Limb (tissue), 2 donors: ENCODE data around the gene MR1.

Source experiments
- DNase-seq, 2 donors: peaks; one replicate each; pipeline ENCODE4 v3.0.0-alpha.2; 2016; ENCODE audit errors: extremely low spot score in 2 of 2

Gene MR1

GRCh38 chr1:181033799-181034451 is at the start of gene MR1:
Gene MR1 (plus strand): TSS chr1:181033983. CDS start chr1:181034008, 25 bp downstream.
- DNase-seq, result peak in 1 of 2 donors; percentile 65

GRCh38 chr1:180988253-180988752 is 45.5 kb upstream of the MR1 start:
- DNase-seq, result no peak

GRCh38 chr1:180994262-180994661 is 39.5 kb upstream of the MR1 start:
- DNase-seq, result no peak

GRCh38 chr1:180997843-180998504 is 35.8 kb upstream of the MR1 start:
- no peak for DNase-seq

DNA sequence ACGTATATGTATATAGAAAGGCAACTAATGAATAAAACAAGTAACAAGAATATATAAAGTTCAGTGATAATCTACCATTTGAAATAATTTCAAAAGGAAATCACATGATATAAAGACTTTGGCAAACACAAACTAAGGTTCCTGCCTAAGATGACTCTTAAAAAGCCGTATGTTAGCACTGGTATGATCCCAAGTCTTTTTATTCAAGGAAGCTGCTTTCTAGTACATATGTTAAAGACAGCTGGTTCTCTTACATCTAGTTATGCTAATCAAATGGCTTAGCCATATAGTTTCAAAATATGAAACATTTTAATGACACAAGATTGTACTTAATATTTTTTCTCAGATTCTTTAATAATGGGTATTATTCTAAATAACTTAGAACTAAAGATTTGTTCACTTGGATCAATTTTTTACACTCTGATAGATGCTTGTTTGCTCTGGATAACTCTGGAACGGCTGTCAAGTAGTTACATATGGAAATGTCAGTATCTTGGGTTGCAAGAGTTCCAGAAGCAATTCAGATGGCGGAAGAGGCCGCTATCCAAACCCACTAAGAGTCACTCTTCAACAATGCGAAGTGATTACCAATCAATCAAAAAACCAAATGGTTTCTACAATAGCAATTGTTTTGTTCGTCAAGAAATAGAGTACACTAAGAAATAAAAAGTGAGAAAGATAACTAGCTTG is 32.5 kb upstream of the MR1 start:
- no peak for DNase-seq

GRCh38 chr1:181002582-181003172 is 31.1 kb upstream of the MR1 start:
- no peak for DNase-seq

DNA sequence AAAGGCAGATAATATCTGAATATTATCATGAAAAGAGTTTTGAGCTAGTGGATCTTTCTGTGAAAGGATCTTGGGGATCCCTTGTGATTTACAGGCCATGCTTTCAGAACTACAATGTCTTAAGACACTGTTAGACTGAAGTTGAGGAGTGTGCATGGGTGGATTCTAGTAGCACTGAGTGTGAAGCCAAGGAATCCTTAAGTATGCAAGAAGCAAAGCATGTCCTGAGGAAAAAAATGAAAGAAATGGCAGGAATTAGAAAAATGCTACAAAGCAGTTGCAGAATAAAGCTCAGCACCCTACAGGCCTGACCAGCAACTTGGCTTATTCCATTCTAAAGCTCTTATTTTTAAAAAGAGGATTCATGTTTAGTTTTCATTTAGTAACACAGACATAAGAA is 23.0 kb upstream of the MR1 start:
- DNase-seq, result no peak

- no peak for DNase-seq
Observed at GRCh38 chr1:181011301-181012202, 22.2 kb upstream of the MR1 start.

DNA sequence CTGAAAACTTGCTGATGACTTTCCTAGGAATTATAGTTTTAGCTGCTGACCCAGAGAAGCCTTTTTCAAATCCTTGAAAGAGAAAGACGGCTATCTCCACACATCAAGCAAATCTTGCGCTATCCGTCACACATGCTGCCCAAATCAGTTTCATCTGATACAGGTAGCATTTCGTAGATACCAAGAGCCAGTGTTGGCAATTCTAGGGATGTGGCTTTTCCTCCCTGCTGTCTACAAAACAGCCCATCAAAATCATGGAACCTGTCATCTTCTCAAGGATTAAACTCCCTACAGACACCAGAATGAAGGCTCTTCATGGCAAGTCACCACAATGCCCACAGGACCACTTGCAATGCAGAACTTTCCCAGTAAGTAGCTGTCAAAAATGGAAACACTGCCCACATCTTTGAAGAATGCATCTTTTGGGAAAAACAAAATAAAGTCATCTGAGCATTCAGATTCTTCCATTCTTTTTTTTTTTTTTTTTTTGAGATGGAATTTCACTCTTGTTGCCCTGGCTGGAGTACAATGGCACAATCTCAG is 21.5 kb upstream of the MR1 start:
- no peak for DNase-seq

DNA sequence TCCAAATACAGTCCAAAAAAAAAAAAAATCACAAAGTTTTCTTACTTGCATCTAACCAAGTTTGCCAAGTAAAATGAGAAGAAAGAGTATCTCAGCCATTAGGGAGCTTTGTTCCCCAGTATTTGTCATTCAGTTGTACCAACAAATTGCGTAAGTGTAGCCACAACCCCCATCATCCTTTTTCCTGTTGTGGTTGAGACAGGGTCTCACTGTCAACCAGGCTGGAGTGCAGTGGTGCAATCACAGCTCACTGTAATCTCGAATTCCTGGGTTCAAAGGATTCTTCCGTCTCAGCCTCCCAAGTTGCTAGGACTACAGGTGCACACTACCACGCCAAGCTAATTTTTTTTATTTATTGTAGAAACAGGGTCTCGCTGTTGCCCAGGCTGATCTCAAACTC is 20.6 kb upstream of the MR1 start:
- no peak for DNase-seq

DNA sequence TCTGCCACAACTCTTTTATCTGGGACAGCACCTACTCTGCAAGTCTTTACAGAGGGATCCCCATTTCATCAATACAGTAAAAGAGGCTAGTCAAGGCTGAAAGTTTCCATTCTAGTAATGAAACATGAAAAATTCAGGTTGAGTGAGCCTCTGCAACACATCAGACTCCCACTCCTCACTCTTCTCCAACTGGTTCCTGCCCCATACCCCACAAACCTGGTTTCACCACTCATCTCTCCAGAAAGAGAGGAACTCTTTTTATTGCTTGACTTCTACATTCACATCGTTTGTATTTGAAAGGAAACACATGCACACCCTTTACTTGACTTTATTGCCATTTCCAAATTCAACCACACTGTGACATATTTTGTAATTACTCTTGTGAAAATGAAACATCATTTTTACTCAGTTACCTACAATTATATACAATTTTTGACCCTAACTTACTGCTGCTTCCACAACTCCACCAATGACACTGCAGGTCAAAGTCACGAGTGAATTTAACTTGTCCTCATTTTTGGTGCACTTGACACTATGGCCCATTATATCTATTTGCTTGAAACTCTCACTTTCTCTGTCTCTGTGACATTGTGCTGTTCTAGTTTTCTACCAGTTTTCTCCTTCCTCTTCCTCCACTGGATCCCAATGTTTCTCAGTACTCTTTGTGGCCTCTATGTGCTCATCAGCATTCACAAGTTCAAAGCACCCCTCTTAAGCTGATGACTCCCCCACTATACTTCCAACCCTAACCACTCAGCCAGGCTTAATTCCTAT is 19.1 kb upstream of the MR1 start:
- DNase-seq, result no peak

DNA sequence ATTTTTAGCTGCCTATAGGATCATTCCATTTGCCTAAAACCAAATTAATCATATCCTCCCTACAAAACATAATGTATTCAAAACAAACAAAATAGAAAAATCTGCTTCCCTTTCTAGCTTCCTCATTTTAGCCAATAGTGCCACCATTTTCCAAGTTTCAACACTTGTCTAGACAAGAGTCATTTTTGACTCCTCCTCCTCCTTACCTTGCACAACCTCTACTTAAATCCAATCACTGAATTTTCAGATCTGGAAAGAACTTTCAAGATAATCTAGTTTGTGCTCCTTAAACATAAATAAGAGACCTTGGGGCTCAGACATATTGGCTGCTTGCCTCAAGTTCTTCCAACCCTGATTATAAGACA is 18.6 kb upstream of the MR1 start:
- no peak for DNase-seq

DNA sequence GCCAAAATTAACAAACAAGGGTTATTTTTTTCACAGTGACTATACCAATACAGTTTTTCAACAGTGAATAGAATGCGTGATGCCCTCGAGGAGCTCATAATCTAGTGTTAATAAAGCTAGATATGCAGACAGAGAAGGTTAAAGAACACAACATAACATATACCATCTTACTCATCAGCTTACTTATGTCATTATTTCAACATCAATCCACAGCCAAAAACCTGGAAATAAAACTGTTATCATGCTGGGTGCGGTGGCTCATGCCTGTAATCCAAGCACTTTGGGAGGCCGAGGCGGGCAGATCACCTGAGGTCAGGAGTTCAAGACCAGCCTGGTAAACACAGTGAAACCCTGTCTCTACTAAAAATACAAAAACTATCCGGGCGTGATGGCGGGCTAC is 17.2 kb upstream of the MR1 start:
- DNase-seq, result no peak

DNA sequence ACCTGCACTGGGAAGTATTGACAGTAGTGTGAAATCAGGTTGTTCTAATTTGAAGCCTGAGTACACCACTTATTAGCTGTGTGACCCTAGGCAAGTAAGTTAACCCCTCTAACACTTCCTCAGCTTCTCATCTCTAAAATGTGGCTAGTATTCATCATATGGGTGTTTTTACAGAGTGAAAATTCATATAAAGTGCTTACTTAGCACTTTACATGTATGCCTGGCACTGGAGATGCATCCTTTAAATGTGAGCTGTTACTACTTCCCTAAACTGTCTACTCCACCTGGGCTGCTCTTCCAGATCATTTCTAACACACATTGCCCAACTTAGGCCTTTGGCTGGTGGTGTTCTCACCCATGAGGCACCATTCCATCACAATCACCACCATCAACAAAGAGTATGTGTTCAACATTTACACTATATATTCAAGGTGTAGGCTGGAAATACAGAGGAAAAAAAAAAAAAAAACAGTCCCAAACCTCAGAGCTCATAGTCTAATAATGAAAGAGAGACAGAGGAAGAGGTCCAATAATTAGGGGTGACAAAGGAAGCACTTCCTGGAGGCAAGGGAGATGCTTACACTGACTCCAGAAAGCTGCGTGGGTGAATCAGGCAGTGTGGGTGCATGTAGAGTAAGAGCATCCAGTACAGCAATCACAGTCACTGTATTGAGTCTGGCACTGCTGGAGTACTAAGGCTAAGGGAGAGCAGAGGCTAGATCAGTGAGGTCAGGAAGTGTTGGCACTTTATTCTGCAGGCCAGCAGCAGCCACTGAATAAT is 14.7 kb upstream of the MR1 start:
- DNase-seq, result no peak

DNA sequence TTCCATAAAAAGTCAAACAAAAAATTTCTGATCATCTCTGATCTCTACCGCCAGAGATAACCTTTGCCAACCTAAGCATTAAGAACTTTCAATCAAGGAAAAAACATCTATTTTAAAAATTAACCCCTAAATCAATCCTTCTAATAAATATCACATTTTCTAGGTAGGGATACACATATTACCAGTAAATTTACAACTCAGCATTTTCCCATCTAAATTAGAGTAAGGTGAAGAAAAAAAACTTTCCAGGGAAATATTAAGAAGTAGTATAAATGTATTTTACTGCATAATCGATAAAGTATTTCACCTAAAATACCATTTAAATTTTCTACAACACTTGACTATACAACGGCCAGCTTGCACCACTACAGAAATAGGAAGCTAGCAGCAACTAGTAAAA is 12.6 kb upstream of the MR1 start:
- no peak for DNase-seq

- peak in 1 of 2 donors; percentile 82 for DNase-seq
Observed at GRCh38 chr1:181021811-181022434, 11.9 kb upstream of the MR1 start.

- no peak for DNase-seq
Observed at GRCh38 chr1:181023265-181024057, 10.3 kb upstream of the MR1 start.

- no peak for DNase-seq
Observed at GRCh38 chr1:181028196-181028595, 5.6 kb upstream of the MR1 start.
